ENCODE measurements around the gene RABGAP1L. TPM values are rescaled to one million over a fixed set of nuclear protein-coding genes. Genes with fewer than 3 reads are reported as not detected.
"Not testable (repeated sequence)": the region's sequence is repeated elsewhere in the genome, so short reads cannot be mapped to it uniquely, and the experiment has no call there.

Gene RABGAP1L
- total RNA-seq, 6 experiments from 2014 or later = 11.7 to 23.1 (median 18.5) TPM

DNA sequence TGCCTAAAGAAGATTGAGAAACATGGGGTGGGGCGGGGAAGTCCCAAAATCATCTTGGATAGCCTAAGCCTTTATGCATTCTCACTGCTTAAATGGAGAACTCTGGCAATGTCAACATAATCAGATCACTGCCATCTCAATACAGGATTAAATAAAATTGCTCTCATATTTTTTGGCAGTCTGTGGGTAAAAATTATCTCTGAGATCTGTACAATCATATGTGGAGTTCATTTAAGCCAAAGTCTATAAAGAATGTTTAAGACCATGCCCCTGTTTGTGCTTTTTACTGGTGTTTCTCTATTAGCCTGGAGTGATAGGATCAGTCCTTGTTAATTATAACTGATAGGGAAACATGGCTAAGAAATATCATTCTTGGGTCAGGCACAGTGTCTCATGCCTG, 424.8 kb downstream of the RABGAP1L start:
- intact Hi-C loops (cut with DNase I) = no loop called here
- Histone ChIP-seq H3K27me3 (no peaks in the 10 kb centered on the region), H3K36me3 (no peaks in the 10 kb centered on the region), H3K9me3 (no peaks in the 10 kb centered on the region), H3K4me3 (no peak overlapping the region), H3K27ac (no peak overlapping the region), H3K4me1 (no peaks in the 10 kb centered on the region)
- ATAC-seq = no peak
- TF ChIP-seq, protein P1, sequence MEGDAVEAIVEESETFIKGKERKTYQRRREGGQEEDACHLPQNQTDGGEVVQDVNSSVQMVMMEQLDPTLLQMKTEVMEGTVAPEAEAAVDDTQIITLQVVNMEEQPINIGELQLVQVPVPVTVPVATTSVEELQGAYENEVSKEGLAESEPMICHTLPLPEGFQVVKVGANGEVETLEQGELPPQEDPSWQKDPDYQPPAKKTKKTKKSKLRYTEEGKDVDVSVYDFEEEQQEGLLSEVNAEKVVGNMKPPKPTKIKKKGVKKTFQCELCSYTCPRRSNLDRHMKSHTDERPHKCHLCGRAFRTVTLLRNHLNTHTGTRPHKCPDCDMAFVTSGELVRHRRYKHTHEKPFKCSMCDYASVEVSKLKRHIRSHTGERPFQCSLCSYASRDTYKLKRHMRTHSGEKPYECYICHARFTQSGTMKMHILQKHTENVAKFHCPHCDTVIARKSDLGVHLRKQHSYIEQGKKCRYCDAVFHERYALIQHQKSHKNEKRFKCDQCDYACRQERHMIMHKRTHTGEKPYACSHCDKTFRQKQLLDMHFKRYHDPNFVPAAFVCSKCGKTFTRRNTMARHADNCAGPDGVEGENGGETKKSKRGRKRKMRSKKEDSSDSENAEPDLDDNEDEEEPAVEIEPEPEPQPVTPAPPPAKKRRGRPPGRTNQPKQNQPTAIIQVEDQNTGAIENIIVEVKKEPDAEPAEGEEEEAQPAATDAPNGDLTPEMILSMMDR (IDR thresholded peaks at IDR 0.05) = no peak
- TF ChIP-seq POLR2A (IDR thresholded peaks at IDR 0.05) = no peak
- WGBS (ENCODE audit: insufficient coverage, low coverage, low lambda C conversion rate, missing lambda C conversion rate) = 100% methylated on average over 1 of the region's 1 CpG
- DNase-seq = no peak

DNA sequence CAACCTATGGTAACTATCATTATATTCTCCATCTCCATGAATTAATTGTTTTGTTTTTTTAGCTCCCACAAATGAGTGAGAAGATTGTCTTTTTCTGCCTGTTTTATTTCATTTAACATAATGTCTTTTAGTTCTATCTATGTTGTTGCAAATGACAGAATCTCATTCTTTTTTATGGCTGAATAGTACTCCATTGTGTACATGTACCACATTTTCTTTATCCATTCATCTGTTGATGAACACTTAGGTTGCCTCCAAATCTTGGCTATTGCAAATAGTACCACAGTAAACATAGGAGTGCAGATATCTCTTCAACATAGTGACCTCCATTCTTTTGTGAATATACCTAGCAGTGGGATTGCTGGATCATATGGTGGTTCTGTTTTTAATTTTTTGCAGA, 429.3 kb downstream of the RABGAP1L start:
- not testable (repeated sequence) for H3K4me3 ChIP-seq

GRCh38 chr1:174605198-174605597, 445.9 kb downstream of the RABGAP1L start:
- DNase-seq (no peak), ATAC-seq (no peak)
- intact Hi-C loops (cut with DNase I) = no loop called here
- no peak overlapping the region for H3K27ac ChIP-seq
- no peaks in the 10 kb centered on the region for H3K9me3 ChIP-seq
- no peaks in the 10 kb centered on the region for H3K27me3 ChIP-seq
- TF ChIP-seq, protein P1 (IDR thresholded peaks at IDR 0.05) = no peak
- no peak for TF ChIP-seq POLR2A (IDR thresholded peaks at IDR 0.05)
- WGBS (ENCODE audit: insufficient coverage, low coverage, low lambda C conversion rate, missing lambda C conversion rate) = 80% methylated on average over 1 of the region's 1 CpG
- no peaks in the 10 kb centered on the region for H3K4me1 ChIP-seq
- H3K36me3 ChIP-seq = no peaks in the 10 kb centered on the region
- H3K4me3 ChIP-seq = no peak overlapping the region

More for the DNA sequence above, 429.3 kb downstream of the RABGAP1L start:
- DNase-seq; H3K27ac ChIP-seq; H3K4me1 ChIP-seq; H3K9me3 ChIP-seq; H3K27me3 ChIP-seq; intact Hi-C loops (cut with DNase I); ATAC-seq; H3K36me3 ChIP-seq: not testable (repeated sequence)

DNA sequence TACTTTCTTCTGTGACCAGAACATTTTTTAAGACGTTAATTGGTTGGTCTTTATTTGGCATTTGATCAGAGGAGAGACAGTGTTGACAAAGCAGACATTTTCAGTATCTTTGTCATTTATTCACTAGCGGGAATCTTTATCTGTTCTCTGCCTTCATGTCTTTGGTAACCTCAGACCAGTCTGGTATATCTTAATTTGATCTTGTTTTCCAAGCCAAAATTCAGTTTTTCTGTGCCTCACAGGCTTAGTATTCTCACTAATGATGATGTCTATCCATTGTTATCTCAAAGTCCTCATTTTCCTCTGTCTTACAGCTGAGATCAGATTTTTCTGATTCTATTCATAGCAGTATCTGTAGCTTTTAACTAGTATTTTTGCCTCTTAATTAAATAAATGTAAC, 447.2 kb downstream of the RABGAP1L start:
- Histone ChIP-seq H3K36me3 (no peaks in the 10 kb centered on the region), H3K9me3 (no peaks in the 10 kb centered on the region), H3K27ac (no peak overlapping the region), H3K27me3 (no peaks in the 10 kb centered on the region), H3K4me1 (no peaks in the 10 kb centered on the region), H3K4me3 (no peak overlapping the region)
- no peak for DNase-seq
- ATAC-seq = no peak
- WGBS (ENCODE audit: insufficient coverage, low coverage, low lambda C conversion rate, missing lambda C conversion rate) = 74% methylated on average over 2 of the region's 2 CpGs
- intact Hi-C loops (cut with DNase I) = no loop called here
- TF ChIP-seq POLR2A (IDR thresholded peaks at IDR 0.05) = no peak
- TF ChIP-seq, protein P1 (IDR thresholded peaks at IDR 0.05) = no peak

- H3K4me3 ChIP-seq; intact Hi-C loops (cut with DNase I); ATAC-seq; H3K27ac ChIP-seq; H3K27me3 ChIP-seq; H3K36me3 ChIP-seq; H3K4me1 ChIP-seq; H3K9me3 ChIP-seq: not testable (repeated sequence)
- DNase-seq = peak in 1 of 3 donors; percentile 25
- WGBS (ENCODE audit: insufficient coverage, low coverage, low lambda C conversion rate, missing lambda C conversion rate) = 86% methylated on average over 1 of the region's 12 CpGs
These were observed 458.6 kb downstream of the RABGAP1L start for GRCh38 chr1:174617905-174618304.

Data from right lobe of liver (tissue), 6 donors.